SKM-1 treated with dmso at 0.1 percent for 144 hours (cell line): ENCODE results near the gene P4HA2.

Experiments used
- DNase-seq: peaks from one replicate; lab custom pipeline; 2025; ENCODE audit not compliant: unreplicated experiment; lab: John Stamatoyannopoulos, UW

P4HA2 gene

GRCh38 chr5:132253008-132253441 is 25.4 kb upstream of the P4HA2 start:
- peak; percentile 14 for DNase-seq

DNA sequence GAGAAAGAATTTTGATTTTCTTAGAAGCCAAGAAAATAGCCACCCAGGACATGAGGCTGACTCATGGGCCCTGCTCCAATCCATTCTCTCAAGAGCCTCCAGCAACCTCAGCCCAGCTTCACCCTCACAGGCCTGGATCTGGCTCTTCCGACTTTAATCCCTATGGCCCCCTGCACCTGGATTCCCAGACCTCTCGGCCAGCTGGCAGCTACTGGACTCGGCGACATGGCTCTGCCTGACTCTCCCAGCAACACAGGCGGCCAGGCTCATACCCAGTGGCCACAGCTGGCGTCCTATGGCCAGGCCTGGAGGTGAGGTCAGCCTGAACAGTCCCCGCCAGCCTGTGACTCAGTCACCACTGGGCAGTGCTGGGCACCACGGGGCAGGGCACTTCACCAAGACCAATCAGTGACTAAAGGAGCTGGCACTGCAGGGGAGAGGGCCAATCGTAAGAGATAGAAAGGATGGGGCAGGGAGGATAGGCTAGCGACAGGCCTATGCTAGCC is 23.6 kb upstream of the P4HA2 start:
- DNase-seq, result no peak

GRCh38 chr5:132250547-132250946 is 22.9 kb upstream of the P4HA2 start:
- DNase-seq, result no peak

DNA sequence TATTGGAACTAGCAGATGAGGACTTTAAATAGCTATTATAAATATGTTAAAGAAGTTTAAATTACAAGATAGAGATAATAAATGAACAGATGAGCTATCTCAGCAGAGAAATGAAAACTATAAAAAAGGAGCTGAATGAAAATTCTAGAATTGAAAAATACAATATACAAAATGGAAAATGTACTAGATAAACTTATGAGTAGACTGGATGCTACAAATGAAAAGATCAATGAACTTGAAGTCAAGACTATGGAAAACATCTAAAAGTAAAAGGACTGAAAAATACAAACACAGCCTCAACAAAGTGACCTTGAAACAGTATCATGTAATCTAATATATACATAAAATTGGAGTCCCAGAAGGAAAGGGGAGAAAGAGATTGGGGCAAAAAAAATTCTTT is 19.2 kb upstream of the P4HA2 start:
- DNase-seq, result no peak

DNA sequence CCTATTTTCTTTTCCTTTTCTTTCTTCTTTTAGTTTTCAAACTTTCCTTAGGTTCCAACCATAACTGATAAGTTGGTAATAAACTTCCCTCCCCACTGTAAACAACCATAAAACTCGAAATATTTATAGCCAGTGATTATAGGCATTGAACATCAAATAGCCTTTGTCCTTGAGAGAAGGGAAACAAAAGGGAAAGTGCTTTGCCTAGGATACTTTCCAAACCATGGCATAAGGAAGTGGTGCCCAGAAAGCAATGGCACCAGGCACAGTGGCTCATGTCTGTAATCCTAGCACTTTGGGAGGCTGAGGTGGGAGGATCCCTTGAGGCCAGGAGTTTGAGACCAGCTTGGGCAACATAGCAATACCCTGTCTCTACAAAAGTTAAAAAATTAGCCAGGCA is 17.9 kb upstream of the P4HA2 start:
- no peak for DNase-seq

GRCh38 chr5:132243366-132243977 is 15.8 kb upstream of the P4HA2 start:
- DNase-seq, result no peak

GRCh38 chr5:132239776-132240175 is 12.1 kb upstream of the P4HA2 start:
- DNase-seq, result no peak

- no peak for DNase-seq
These were observed 11.3 kb upstream of the P4HA2 start for GRCh38 chr5:132238901-132239500.

DNA sequence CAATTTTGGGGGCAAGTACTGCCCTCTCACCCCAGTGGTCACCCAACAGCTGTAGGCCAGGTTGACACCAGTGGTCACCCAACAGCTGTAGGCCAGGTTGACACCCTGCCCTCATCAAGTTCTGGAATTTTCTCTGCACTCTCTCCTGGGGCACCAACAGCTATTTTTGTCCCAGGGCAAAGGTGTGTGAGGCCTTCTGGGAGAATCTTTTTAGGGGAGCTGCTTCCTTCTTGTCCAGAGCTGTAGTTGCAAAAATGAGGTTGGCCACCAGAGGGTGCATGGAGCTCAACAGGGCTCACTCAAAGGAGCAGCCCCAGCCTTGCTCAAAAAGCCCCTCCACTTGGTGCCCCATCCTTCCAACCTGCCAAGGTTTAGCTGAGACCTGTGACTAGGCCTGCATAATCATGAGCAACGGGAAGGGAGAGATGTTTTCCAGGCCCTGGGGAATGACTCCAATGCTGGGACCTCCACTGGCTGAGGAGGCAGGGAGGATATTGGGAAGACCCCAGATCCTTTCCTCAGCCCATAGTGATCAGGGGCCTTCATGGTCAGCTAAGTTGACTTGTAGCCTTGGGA is 10.6 kb upstream of the P4HA2 start:
- DNase-seq, result peak; percentile 56

DNA sequence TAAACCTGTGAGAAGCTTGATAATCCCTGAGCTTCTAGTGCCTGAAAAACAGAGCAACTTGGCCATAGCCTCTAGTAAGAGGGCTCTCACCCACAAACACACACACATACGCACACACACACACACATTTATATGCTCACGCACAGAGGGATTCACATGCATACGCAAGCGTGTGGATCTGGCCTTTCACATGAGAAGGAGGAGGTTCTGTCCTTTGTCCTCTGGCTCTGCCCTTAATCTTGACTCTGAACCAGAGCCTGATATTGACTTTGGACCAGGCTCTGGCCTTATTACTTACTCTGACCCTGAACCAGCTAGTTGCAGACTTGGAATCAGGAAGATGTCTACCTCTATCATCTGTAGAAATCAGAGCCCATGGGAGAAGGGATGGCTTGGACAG is 10.0 kb upstream of the P4HA2 start:
- no peak for DNase-seq

DNA sequence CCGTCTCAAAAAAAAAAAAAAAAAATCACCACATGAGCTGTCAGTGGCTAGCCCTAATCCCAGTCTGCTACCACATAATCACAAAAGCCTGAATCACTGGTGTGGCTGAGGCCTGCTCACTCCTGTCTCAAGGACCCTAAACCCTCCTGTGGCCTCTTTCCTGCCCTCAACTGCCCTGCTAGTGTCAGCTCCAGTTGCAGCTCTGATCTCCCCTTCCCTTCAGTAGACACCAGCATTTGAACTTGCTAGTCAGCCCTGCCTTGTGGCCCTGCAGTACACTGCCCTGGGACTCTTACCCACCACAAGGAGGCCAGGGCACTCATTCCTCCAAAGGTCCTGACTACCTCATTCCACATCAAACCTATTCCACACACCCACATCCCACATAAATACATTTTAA is 9.5 kb upstream of the P4HA2 start:
- no peak for DNase-seq

DNA sequence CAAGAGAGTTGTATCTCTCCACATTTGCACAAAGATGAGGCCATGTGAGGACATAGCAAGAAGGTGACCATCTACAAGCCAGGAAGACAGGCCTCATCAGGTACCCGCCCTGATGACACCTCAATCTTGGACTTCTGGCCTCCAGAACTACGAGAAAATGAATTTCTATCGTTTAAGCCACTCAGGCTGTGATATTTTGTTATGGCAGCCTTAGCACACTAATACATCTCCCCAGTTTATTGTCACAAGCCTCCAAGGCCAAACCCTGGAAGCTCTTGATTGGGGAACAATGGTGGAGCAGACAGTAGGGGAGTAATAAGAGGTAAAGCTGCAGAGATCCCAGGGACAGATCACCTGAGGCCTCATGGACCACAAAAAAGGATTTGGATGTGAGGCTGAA is 7.7 kb upstream of the P4HA2 start:
- DNase-seq, result no peak

DNA sequence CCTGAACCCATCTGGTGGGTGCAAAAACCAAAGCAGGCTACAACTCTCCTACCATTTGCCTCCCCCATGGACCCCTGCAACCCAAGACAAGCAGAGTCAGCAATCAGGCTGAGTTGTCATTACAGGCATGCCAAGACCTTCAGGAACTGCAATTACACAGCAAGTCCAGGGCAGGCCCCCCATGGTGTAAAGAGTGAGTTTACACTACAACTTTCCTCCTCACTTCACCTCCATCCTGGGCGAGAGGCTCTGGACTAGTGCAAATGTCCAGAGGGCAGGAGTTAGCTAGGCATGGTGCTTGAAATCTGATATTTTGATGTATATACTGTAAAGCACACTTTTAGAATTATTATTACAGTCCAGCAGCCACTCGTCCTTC is 7.0 kb upstream of the P4HA2 start:
- DNase-seq, result no peak

GRCh38 chr5:132233811-132234683 is 6.4 kb upstream of the P4HA2 start:
- DNase-seq, result no peak

- no peak for DNase-seq
These were observed 5.4 kb upstream of the P4HA2 start for GRCh38 chr5:132233081-132233480.

DNA sequence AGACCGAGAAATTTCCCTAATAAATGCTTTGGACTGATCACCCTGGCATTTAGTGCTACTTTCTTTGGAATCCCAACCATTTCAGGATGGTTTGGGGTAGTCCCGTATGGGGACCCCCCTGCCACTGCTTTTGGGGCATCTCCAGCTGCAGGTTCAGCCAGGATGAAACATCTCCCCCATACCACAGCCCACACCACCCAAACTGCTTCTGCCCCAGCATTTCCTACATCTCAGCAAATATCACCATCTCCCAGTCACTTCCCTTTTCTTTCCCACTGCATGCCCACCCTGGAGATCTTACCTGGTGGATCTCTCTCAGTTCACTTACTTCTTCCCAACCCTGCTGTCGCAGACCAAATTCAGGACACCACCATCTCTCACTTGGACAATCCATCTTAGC is 4.8 kb upstream of the P4HA2 start:
- no peak for DNase-seq

DNA sequence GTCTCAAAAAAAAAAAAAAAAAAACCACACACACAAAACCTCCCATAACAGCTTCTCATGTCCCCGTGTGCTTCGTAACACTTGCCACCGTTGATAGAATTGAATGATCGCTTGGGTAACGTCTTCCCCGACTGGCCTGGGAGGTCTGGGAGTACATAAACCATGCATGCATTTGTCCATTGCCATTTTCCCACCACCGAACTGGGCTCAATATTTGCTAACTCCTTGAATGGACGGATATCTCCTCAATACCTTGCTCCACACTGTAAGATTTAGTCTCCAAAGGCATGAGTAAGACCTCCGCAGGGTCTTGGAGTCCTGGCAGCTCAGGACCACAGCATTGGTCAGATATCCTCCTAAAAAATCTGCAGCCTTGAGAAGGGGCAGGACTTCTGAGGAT is 3.2 kb upstream of the P4HA2 start:
- no peak for DNase-seq

- DNase-seq, result no peak
These were observed 1.6 kb upstream of the P4HA2 start for GRCh38 chr5:132229236-132229635.

DNA sequence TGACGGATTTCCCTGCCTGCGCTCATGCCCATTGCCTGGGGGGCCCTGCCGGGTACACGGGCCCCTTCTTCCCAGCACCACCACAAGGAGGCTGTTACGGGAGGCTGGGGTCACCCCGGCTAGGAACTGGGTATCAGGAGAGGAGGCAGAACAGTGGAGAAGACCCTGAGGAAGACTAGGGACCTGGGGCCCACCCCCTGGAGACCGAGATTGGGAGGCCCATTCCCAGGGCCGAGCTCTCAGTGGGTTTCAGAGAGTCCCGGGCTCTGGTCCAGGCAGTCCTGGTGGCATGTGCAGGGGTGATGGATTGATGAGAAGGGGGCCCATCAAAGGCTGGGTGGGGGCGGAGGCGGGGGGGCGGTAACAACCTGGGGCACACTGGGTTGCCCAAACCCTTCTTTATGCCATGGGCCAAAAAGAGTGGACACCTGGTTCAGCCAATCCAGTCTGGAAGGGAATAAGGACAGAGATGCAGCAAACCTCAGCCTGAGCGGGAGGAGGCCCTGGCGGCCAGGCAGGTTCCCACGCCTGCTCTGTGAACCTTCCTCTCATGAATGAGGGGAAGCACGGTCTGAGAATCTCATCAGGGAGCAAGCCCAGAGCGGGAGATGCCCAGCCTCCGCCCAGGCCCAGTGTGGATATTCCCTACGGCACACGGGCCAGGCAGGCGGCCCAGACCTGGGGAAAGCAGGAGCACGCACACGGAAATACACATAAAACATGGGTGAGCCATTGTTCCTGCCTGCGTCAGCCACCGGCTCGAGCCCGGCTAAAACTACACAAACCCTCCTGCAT is 785 bp upstream of the P4HA2 start:
- DNase-seq, result no peak

- DNase-seq, result no peak
These were observed 493 bp downstream of the P4HA2 start for GRCh38 chr5:132227235-132227484.

DNA sequence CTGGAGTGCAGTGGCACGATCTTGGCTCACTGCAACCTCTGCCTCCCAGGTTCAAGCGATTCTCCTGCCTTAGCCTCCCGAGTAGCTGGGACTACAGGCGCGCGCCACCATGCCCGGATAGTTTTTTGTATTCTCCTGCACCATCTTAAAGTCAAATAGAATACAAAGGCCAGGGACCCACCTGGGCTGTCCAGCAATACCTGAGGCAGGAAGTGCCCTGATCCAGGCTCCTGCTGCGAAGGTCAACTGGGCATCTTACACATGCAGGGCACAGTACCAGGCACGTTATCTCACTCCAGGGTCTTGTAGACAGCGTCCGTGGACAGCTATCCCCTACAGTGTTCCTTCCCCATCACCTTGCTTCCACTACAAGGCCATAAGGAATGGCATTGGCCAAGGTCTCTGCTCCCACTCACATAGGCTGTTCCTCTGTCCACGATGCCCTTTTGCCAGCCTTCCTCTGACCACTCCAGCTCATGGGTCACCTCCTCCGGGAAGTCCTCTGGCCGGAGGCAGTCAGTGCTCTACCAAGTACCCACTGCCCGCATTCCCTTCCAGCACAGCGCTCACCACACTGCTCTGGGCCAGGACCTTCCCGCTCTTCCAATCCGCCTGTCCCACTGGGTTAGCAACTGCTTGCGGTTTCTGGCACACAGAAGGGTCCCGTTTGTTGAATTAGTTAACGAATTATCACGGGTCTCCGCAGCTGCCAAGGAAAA is 978 bp downstream of the P4HA2 start:
- DNase-seq, result no peak
